HL-60 (cell line): ENCODE measurements around the gene GFPT2.

ENCODE experiments used
- DNase-seq, 2 experiments: peaks; one replicate each; pipeline ENCODE4 v3.0.0-alpha.2; 2010 to 2020; ENCODE audit warnings: low read depth in 1 of 2, low spot score in 1 of 2
- H3K27ac ChIP-seq: fragments of 250-450 bp; sonication (Bioruptor Pico); replicated peaks from 2 replicates; pipeline ENCODE4 v1.5.1; 2020; ENCODE audit warnings: mild to moderate bottlenecking, moderate library complexity
- H3K27me3 ChIP-seq: fragments of 250-450 bp; sonication (Bioruptor Pico); 2 replicates; pipeline ENCODE4 v1.5.1; 2021; ENCODE audit warnings: mild to moderate bottlenecking, moderate library complexity; ENCODE audit not compliant: insufficient read depth, poor library complexity, severe bottlenecking
- H3K4me3 ChIP-seq: replicated peaks from 2 replicates; pipeline ENCODE4 v1.5.1; 2011; ENCODE audit warnings: mild to moderate bottlenecking, control low read depth, low read length; ENCODE audit not compliant: insufficient read depth
- CTCF ChIP-seq: IDR thresholded peaks from one replicate; pipeline ENCODE4 v1.5.1; 2011; ENCODE audit warnings: low read length, control low read depth, inconsistent platforms; ENCODE audit not compliant: insufficient read depth
- GABPA ChIP-seq: IDR thresholded peaks from 2 replicates; pipeline ENCODE4 v1.6.1; 2012; ENCODE audit warnings: low read depth
- POLR2AphosphoS5 ChIP-seq: IDR thresholded peaks from 2 replicates; pipeline ENCODE4 v1.6.1; 2012; ENCODE audit warnings: low read depth
- SPI1 ChIP-seq: IDR thresholded peaks from 2 replicates; pipeline ENCODE4 v1.6.1; 2012; ENCODE audit warnings: low read depth, mild to moderate bottlenecking, borderline replicate concordance
- TF ChIP-seq, protein P1 (sequence below): IDR thresholded peaks from 2 replicates; pipeline ENCODE4 v1.6.1; 2012; ENCODE audit warnings: low read depth; ENCODE audit not compliant: insufficient replicate concordance

The GFPT2 gene

GRCh38 chr5:180339583-180340183, 13.5 kb downstream of the GFPT2 start:
- Histone ChIP-seq H3K4me3 (no peak overlapping the region), H3K27ac (no peak overlapping the region), H3K27me3 (no peaks in the 10 kb centered on the region)
- TF ChIP-seq CTCF (no peak), GABPA (no peak), SPI1 (no peak), POLR2AphosphoS5 (no peak)
- TF ChIP-seq, protein P1, sequence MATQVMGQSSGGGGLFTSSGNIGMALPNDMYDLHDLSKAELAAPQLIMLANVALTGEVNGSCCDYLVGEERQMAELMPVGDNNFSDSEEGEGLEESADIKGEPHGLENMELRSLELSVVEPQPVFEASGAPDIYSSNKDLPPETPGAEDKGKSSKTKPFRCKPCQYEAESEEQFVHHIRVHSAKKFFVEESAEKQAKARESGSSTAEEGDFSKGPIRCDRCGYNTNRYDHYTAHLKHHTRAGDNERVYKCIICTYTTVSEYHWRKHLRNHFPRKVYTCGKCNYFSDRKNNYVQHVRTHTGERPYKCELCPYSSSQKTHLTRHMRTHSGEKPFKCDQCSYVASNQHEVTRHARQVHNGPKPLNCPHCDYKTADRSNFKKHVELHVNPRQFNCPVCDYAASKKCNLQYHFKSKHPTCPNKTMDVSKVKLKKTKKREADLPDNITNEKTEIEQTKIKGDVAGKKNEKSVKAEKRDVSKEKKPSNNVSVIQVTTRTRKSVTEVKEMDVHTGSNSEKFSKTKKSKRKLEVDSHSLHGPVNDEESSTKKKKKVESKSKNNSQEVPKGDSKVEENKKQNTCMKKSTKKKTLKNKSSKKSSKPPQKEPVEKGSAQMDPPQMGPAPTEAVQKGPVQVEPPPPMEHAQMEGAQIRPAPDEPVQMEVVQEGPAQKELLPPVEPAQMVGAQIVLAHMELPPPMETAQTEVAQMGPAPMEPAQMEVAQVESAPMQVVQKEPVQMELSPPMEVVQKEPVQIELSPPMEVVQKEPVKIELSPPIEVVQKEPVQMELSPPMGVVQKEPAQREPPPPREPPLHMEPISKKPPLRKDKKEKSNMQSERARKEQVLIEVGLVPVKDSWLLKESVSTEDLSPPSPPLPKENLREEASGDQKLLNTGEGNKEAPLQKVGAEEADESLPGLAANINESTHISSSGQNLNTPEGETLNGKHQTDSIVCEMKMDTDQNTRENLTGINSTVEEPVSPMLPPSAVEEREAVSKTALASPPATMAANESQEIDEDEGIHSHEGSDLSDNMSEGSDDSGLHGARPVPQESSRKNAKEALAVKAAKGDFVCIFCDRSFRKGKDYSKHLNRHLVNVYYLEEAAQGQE: no peak
- DNase-seq: no peak

GRCh38 chr5:180338001-180338707, 15.0 kb downstream of the GFPT2 start:
- H3K27me3 ChIP-seq: no peaks in the 10 kb centered on the region
- no peak for DNase-seq

GRCh38 chr5:180336234-180337020, 16.7 kb downstream of the GFPT2 start:
- Histone ChIP-seq H3K27ac (no peak overlapping the region), H3K27me3 (no peaks in the 10 kb centered on the region), H3K4me3 (no peak overlapping the region)
- TF ChIP-seq GABPA (no peak), SPI1 (no peak), POLR2AphosphoS5 (no peak), CTCF (no peak)
- TF ChIP-seq, protein P1: no peak
- DNase-seq: no peak

More at GRCh38 chr5:180338001-180338707, 15.0 kb downstream of the GFPT2 start:
- H3K4me3 ChIP-seq: no peak overlapping the region
- H3K27ac ChIP-seq: no peak overlapping the region
- TF ChIP-seq CTCF: no peak
